ENCODE measurements around the gene FBXW2. TPM values are rescaled to one million over a fixed set of nuclear protein-coding genes. Genes with fewer than 3 reads are reported as not detected.
A peak's percentile ranks its signal among the peaks of the same experiment; 100 is the strongest.

FBXW2 gene
- total RNA-seq, 4 donors from 2014 or later = 46.9 to 54.8 (median 50.1) TPM

GRCh38 chr9:120718316-120718715, 74.9 kb downstream of the FBXW2 start:
- Histone ChIP-seq H3K27me3 (no peaks in the 10 kb centered on the region), H3K27ac (no peak overlapping the region), H3K9me3 (no peaks in the 10 kb centered on the region), H3K4me1 (peaks cover 7 to 13% of the 10 kb centered on the region in 2 donors), H3K36me3 (no peaks in the 10 kb centered on the region), H3K4me3 (replicated peaks in 1 of 3) (no peak overlapping the region)
- TF ChIP-seq POLR2A (IDR thresholded peaks at IDR 0.05) (no peak), CTCF (IDR thresholded peaks at IDR 0.05) (no peak)
- intact Hi-C loops (cut with DNase I) = no loop called here
- DNase-seq = no peak
- WGBS, 2 donors = 59 to 70% methylated on average over 3 of the region's 3 CpGs

- Histone ChIP-seq H3K9me3 (no peaks in the 10 kb centered on the region), H3K4me3 (replicated peaks in 1 of 3) (no peak overlapping the region), H3K36me3 (no peaks in the 10 kb centered on the region), H3K4me1 (peaks cover 7 to 9% of the 10 kb centered on the region in 2 donors), H3K27me3 (no peaks in the 10 kb centered on the region), H3K27ac (no peak overlapping the region)
- DNase-seq = no peak
- WGBS, 2 donors = 81 to 94% methylated on average over 2 of the region's 2 CpGs
- intact Hi-C loops (cut with DNase I) = no loop called here
- TF ChIP-seq POLR2A (IDR thresholded peaks at IDR 0.05) (no peak), CTCF (IDR thresholded peaks at IDR 0.05) (no peak)
Observed at GRCh38 chr9:120717176-120717575, 76.0 kb downstream of the FBXW2 start.

GRCh38 chr9:120716483-120716882, 76.7 kb downstream of the FBXW2 start:
- H3K36me3 ChIP-seq = no peaks in the 10 kb centered on the region
- no peak overlapping the region for H3K4me3 ChIP-seq (replicated peaks in 1 of 3)
- no peaks in the 10 kb centered on the region for H3K27me3 ChIP-seq
- peaks cover 9 to 14% of the 10 kb centered on the region in 2 donors for H3K4me1 ChIP-seq
- TF ChIP-seq POLR2A (IDR thresholded peaks at IDR 0.05) = no peak
- TF ChIP-seq CTCF (IDR thresholded peaks at IDR 0.05) = no peak
- 88 to 92% methylated on average over 5 of the region's 5 CpGs for WGBS, 2 donors
- no peak for DNase-seq
- no peaks in the 10 kb centered on the region for H3K9me3 ChIP-seq
- intact Hi-C loops (cut with DNase I) = no loop called here
- H3K27ac ChIP-seq = no peak overlapping the region

- peak; percentile 25 to 29 for DNase-seq
- Histone ChIP-seq H3K4me3 (replicated peaks in 1 of 3) (peak overlapping the region in 1 of 3 donors; percentile 87), H3K36me3 (no peaks in the 10 kb centered on the region), H3K4me1 (peaks cover 9 to 18% of the 10 kb centered on the region in 2 donors), H3K27me3 (no peaks in the 10 kb centered on the region), H3K9me3 (no peaks in the 10 kb centered on the region), H3K27ac (peak overlapping the region in 2 of 3 donors; percentile 82 to 83)
- TF ChIP-seq CTCF (IDR thresholded peaks at IDR 0.05) (no peak), POLR2A (IDR thresholded peaks at IDR 0.05) (no peak)
- intact Hi-C loops (cut with DNase I) = no loop called here
- WGBS, 2 donors = 58 to 87% methylated on average over 10 to 14 of the region's 14 CpGs
Observed at GRCh38 chr9:120715389-120715924, 77.8 kb downstream of the FBXW2 start.

- H3K4me1 ChIP-seq = peaks cover 9 to 18% of the 10 kb centered on the region in 2 donors
- intact Hi-C loops (cut with DNase I) = no loop called here
- 10 to 30% methylated on average over 12 to 24 of the region's 30 CpGs for WGBS, 2 donors
- H3K27me3 ChIP-seq = no peaks in the 10 kb centered on the region
- peak; percentile 6 to 30 for DNase-seq
- H3K4me3 ChIP-seq (replicated peaks in 1 of 3) = peak overlapping the region; percentile 14 to 87 (median 81)
- H3K27ac ChIP-seq = peak overlapping the region in 2 of 3 donors; percentile 82 to 83
- TF ChIP-seq POLR2A (IDR thresholded peaks at IDR 0.05) = no peak
- TF ChIP-seq CTCF (IDR thresholded peaks at IDR 0.05) = no peak
- H3K36me3 ChIP-seq = no peaks in the 10 kb centered on the region
- H3K9me3 ChIP-seq = no peaks in the 10 kb centered on the region
Observed at GRCh38 chr9:120714846-120715388, 78.3 kb downstream of the FBXW2 start.
